Measurements from ENCODE around the gene CASQ2. TPM values are rescaled to one million over a fixed set of nuclear protein-coding genes. Genes with fewer than 3 reads are reported as not detected.

Gene CASQ2
- total RNA-seq, 1 donor from 2014 or later: not detected

- no peak for DNase-seq (ENCODE audit: extremely low spot score, unreplicated experiment)
- no peak overlapping the region for H3K4me3 Mint-ChIP-seq
- peaks cover 14% of the 10 kb centered on the region for H3K36me3 Mint-ChIP-seq
- H3K4me1 Mint-ChIP-seq (ENCODE audit: unreplicated experiment): no peaks in the 10 kb centered on the region
- H3K9me3 Mint-ChIP-seq: no peaks in the 10 kb centered on the region
- no peak overlapping the region for H3K27ac Mint-ChIP-seq
- H3K27me3 Mint-ChIP-seq: no peaks in the 10 kb centered on the region
- TF ChIP-seq CTCF (conservative IDR thresholded peaks at IDR 0.05): no peak
Measured at GRCh38 chr1:115682792-115683191, 85.7 kb downstream of the CASQ2 start.

DNA sequence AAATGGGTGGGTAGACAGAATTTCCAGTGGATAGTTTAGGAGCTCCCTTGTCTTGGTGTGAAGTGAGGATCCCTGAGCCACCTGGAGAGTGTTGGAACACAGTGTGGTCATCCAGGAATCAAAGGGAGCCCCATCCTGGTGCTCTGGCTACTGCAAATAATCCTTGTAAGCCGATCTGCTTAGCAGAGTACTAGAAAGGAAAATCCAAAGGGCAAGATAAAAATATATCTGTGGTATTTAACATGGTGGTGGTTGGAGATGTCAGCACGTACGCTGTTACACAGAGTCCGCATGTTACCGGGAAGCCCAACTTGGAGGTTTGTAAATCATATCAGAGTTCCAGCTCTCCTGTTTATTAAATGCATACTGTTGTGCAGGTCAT, 87.8 kb downstream of the CASQ2 start:
- DNase-seq (ENCODE audit: extremely low spot score, unreplicated experiment): no peak
- Mint-ChIP-seq H3K9me3 (no peaks in the 10 kb centered on the region), H3K4me3 (no peak overlapping the region), H3K27me3 (no peaks in the 10 kb centered on the region), H3K27ac (no peak overlapping the region), H3K36me3 (peaks cover 19% of the 10 kb centered on the region), H3K4me1 (ENCODE audit: unreplicated experiment) (peaks cover 5% of the 10 kb centered on the region)
- TF ChIP-seq CTCF (conservative IDR thresholded peaks at IDR 0.05): no peak

GRCh38 chr1:115679141-115679611, 89.3 kb downstream of the CASQ2 start:
- Mint-ChIP-seq H3K27ac (no peak overlapping the region), H3K4me3 (no peak overlapping the region), H3K27me3 (no peaks in the 10 kb centered on the region), H3K9me3 (no peaks in the 10 kb centered on the region), H3K4me1 (ENCODE audit: unreplicated experiment) (peaks cover 10% of the 10 kb centered on the region), H3K36me3 (peaks cover 16% of the 10 kb centered on the region)
- TF ChIP-seq CTCF (conservative IDR thresholded peaks at IDR 0.05): no peak
- no peak for DNase-seq (ENCODE audit: extremely low spot score, unreplicated experiment)

GRCh38 chr1:115678141-115678540, 90.4 kb downstream of the CASQ2 start:
- no peak for TF ChIP-seq CTCF (conservative IDR thresholded peaks at IDR 0.05)
- H3K9me3 Mint-ChIP-seq: no peaks in the 10 kb centered on the region
- peaks cover 21% of the 10 kb centered on the region for H3K36me3 Mint-ChIP-seq
- H3K4me1 Mint-ChIP-seq (ENCODE audit: unreplicated experiment): peaks cover 15% of the 10 kb centered on the region
- no peak overlapping the region for H3K4me3 Mint-ChIP-seq
- no peaks in the 10 kb centered on the region for H3K27me3 Mint-ChIP-seq
- no peak overlapping the region for H3K27ac Mint-ChIP-seq
- DNase-seq (ENCODE audit: extremely low spot score, unreplicated experiment): no peak

GRCh38 chr1:115677565-115677964, 90.9 kb downstream of the CASQ2 start:
- no peaks in the 10 kb centered on the region for H3K9me3 Mint-ChIP-seq
- no peaks in the 10 kb centered on the region for H3K27me3 Mint-ChIP-seq
- DNase-seq (ENCODE audit: extremely low spot score, unreplicated experiment): no peak
- no peak overlapping the region for H3K4me3 Mint-ChIP-seq
- TF ChIP-seq CTCF (conservative IDR thresholded peaks at IDR 0.05): peak; percentile 37
- no peak overlapping the region for H3K27ac Mint-ChIP-seq
- H3K4me1 Mint-ChIP-seq (ENCODE audit: unreplicated experiment): peaks cover 18% of the 10 kb centered on the region
- peaks cover 24% of the 10 kb centered on the region for H3K36me3 Mint-ChIP-seq

DNA sequence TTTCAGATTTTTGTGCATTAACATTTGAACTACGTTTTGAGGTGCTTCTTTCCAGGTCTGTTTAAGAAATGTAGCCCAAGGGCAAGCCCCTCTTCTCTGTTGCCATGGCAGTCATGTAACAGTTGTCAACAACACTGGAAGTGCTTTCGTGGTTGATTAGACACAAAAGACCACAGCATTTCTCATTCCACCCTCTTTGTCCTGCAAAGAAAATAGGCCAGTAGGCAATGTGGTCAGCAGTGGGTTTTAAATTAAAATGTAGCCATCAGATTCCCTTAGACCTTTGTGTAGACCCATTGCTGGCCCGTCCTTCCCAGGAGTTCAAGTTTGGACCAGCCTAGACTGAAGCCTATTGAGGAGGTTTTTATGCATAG, 91.3 kb downstream of the CASQ2 start:
- no peaks in the 10 kb centered on the region for H3K27me3 Mint-ChIP-seq
- no peak for TF ChIP-seq CTCF (conservative IDR thresholded peaks at IDR 0.05)
- peaks cover 18% of the 10 kb centered on the region for H3K4me1 Mint-ChIP-seq (ENCODE audit: unreplicated experiment)
- H3K4me3 Mint-ChIP-seq: no peak overlapping the region
- peak overlapping the region; percentile 30 for H3K27ac Mint-ChIP-seq
- no peak for DNase-seq (ENCODE audit: extremely low spot score, unreplicated experiment)
- peaks cover 24% of the 10 kb centered on the region for H3K36me3 Mint-ChIP-seq
- H3K9me3 Mint-ChIP-seq: no peaks in the 10 kb centered on the region

Data from type B pancreatic cell (in vitro differentiated cells).